Stimulated activated CD4-positive, alpha-beta T cell treated with anti-CD3 and anti-CD28 coated beads, Interleukin-15, amount 100 ng/mL, for 48 hours (primary cell): Measurements from ENCODE around the gene FREM1.

ENCODE experiments used
- DNase-seq, 2 donors: peaks; one replicate each; pipeline ENCODE4 v3.0.0-alpha.2; 2020; ENCODE audit warnings: low read depth in 2 of 2

The FREM1 gene

DNA sequence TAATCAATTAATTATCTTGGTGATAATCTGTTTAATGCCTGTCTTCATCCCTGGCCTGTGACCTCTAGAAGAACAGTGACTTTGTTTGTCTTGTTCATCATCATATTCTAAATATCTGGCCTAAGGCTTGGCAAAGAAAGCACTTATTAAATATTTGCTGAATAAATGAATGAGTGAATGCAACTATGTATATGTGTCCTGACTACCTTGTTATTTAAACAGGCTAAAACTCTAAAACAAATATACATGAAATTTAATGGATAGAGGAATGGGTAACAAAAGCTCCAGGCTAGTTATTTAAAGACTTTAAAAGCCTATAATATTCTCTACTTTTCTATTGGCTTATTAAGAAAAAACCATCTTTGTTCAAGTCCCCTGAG, 96.0 kb downstream of the FREM1 start:
- DNase-seq: no peak

DNA sequence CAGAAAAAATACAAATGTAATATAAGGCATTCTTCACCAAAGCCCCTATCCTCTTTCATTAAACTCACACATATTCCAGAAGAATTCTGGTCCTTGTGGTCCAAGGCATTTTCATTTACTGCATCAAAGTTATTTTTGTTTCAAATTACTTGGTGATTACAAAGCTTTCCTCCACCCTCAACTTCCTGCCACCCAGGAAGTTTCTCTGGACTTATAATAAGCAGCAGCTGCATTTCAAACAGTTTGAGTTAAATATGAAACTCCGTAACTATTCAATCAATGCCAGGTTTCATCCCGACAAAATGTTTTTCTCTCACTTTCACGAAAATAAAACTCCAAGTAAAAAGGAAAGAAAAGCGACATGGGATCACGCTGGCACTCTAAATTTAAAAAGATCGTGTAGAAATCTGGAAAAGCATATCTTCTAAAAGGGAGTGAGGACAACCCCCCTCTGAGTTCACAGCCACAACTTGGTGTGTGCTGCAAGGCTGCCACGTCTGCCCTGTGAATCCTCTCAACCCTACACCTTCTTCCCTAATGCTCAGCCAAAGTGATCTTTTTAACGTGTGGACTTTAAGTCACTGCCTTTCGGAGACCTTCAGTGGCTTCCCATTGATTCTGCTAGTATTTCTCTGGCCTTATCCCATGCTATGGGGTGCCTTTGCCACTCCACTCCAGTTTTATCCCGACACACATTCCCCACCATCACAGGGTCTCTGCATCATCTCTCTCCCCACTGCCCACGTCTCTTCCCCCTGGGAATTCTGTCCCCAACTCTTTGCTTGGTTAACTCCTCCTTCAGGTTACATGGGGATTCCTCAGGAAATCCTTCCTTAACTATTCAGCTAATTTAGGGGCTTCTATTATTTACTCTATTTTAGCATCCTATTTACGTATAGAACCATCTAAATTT, 96.6 kb downstream of the FREM1 start:
- no peak for DNase-seq

DNA sequence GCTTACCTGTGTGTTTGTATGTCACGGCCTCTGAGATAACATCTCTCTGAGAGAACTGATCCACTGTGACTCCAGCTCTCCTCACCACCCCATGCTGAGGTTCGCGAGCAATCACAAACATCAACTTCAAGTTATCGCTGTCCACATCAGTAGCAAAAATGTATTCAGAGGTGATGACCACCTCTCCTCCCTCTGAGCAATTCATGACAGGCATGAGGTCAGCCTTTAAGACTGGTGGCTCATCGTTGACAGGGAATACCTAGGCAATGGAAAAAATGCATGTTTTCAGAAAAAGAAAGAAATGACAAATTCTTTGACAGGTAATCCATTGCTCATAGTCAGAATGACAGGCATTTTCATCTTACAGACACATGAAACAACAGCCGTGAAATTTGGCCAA, 97.4 kb downstream of the FREM1 start:
- no peak for DNase-seq

DNA sequence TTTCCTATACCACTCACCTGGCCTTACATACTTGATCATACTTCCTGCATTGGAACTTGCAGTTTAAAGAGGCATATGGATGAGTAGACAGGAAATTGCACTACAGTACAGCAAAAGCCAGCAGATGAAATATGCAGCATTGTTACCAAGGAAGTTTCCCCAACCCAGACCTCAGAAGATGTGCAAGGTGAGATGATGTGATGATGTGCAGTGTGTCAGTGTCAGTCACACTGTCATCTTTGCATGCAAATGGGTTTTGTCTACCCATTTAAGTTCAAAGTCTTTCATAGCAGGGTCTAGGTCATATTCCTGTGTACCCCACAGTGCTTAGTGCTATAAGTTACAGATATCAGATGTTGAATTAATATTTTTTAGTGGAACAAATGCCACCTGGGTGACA, 98.4 kb downstream of the FREM1 start:
- no peak for DNase-seq

DNA sequence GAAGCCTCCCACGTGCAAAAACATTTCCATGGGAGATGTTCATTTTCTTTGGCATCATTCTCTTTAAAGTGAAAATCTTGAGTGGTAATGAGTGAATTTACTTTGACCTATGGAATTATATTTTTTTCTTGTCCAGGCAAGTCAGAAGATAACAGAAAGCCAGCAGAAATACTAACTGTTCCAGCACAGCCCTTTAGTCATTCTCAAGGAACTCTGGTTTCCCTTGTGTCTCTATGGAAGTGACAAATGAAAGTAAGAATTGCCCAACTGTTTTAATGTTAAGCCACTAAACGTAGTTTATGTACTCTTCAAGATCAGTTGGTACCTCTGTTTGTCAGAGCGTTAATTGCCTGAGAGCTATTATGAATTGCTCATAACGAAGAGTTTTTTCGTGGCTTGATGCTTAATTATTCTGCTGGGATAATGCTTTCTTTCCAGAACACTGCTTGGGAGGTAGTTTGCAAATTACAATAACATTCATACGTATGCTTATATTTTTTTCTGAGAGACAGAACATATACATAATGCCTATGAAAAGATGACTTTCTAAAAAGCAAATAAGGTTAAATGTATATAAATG, 103.2 kb downstream of the FREM1 start:
- DNase-seq: no peak

DNA sequence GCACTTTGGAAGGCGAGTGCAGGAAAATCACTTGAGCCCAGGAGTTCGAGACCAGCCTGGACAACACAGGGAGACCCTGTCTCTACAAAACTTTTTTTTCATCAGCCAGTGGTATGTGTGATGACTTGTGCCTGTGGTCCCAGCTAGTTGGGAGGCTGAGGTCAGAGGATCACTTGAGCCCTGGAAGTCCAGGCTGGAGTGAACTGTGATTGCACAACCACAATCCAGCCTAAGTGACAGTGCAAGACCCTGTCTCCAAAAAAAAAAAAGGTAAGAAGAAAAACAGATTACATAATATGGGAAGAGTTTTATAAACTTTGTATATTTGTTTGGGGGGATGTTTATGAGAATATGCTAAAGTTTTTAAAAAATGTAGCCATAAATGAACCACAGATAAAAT, 111.2 kb downstream of the FREM1 start:
- no peak for DNase-seq

DNA sequence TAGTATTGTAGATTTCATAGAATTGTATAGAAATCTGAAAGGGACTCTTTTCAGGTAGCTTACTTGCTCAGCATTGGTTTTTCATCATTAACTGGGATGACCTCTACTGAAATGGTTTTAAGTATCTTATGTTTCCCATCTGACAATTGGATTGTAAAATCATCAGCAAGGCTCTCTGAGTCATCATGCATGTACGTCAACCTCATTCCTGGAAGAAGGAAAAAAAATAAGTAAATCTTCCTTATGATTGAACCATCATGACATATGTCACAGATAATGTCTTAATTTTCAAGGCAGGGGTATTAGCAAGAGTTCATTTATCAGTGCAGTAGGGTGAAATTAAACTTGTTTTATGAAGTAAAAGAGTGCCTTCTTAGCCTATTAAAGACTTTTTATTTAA, 112.8 kb downstream of the FREM1 start:
- no peak for DNase-seq

DNA sequence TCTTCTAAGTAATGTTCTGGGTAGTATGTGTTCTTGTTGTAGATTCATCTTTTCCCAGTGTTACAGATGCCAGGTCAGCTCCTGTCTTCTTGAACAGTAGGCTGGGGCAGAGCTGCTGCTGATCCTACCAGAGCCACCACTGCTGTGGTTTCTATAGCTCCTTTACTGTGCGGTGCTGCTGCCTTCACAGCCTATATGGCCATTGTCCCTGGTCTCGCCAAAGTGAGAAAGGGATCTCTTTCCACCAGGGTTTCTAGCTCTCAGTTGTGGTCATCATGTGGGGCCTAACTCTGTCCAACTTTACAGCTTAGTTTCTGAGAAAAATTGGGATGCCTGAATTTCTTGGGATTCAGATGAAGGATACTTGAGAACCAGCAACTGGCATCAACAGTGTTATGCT, 116.8 kb downstream of the FREM1 start:
- DNase-seq: no peak

DNA sequence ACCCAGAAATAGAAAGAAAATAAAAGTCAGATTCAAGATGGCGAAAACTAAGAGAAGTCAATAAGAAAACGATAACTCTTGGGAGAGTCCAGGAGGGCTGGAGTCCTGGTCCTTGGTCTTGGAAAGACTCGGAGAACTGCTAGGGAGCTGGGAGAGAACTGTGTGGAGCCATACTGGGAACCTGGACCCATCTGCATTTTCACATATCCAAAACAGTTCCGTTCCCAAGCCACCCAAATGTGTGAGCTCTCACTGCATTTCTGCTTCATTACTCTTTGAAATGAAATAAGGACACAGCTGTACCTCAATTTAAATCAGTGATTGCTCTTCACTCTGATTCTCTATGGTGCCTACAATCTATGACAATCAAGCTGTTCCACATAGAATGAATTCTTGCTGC, 119.6 kb downstream of the FREM1 start:
- DNase-seq: no peak

DNA sequence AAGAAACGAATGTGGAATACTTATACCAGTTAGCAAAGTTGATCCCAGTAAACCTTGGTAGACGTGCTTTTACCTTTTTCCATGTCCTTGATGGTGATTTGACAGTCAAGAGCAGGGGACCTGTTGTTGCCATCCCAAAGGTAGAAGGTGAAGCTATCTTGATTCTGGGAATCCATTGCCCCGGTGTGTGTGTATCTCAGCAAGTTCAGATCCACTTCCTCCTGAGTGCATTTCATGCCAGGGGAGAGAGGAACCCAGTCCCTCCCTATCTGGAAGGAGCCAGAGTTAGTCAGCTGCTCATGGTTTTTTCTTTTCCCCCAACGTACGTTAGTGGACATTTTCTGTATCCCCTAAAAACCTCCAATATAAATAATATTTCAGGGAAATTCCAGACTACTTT, 121.4 kb downstream of the FREM1 start:
- no peak for DNase-seq

DNA sequence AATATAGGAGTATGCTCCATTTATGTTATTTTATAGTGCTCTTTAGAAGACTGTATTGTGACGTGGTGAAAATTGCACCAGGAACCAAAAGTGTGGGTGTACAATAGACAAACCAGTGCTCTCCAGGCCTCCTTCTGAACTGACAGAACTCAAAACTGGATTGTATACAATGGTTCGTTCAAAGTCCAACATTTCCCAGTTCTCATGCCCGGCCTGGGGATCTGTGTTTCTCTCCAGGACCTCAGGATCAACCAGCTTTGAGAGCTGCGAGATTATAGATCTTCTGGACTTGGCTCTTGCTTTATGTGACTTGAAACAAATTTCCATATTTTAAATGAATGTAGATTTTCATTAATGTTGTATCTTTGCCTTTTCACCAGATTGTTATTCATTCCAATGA, 126.9 kb downstream of the FREM1 start:
- no peak for DNase-seq

DNA sequence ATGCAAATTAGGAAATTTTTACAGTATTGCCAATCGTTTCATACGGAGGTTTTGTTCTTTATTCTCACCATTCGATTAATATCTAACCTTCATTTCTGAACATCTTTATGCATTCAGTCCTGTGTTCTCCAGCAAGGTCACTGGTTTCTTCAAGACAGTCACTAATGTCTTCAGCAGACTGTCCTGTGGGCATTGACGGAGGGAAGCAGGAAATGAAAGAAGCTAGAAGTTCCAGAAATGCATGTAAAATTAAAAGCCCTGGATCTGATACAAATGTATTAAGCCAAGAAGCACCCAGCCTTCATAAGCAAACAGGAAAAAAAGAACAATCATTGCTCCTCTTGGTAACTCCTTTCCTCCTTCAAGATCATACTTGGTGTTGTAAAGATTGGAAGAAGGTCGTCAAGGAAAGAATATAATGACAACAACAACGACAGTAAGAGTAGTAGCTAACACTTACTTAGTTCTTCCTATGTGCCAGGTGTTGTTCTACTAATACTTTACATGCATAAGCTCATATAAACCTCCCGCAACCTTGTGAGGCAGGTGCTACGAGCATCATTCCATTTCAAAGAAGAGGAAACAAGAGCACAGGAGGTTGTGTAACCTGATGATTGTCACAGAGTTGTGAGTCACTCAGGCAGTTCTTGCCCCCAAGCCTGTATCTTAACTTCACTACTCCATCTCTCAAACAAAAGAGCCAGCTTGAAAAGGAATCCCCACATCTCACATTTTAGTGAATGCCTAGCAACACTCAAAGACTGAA, 127.8 kb downstream of the FREM1 start:
- DNase-seq: no peak

DNA sequence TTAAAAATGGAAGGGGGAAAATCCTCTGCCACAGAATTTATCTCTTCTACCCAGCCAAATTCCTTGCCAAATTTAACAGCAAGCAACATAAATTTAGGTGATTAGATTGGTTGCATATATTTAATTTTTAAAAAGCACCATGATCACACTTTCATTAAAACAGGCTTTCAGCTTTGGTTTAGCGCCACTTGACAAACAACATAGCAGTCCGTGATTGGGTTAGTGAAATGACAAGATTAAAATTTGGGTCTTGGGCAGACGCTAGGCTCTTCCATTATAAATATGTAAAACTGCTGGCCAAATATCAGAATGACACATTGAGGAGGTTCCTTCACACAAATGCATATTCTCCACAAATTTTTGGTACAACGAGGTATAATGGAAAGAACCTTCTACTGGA, 129.5 kb downstream of the FREM1 start:
- DNase-seq: no peak

DNA sequence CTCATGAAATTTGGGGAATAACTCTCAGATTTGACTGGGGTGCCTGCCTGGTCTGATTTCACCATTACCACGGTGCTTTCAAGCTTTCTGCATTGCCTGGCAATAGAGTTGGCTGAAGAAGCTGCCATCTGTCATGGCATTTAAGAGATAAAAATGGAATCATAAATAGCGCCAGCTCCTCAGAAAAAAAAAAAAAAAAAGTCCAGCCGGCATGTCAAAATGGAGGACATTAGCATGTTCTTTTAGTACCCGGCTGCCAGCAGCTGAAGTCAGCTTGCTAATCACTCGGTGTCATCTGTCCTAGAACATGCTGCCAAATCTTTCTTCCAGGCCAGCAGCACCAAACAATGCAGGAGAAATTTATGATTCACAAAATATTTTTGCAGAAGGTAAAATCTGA, 130.0 kb downstream of the FREM1 start:
- DNase-seq: no peak

DNA sequence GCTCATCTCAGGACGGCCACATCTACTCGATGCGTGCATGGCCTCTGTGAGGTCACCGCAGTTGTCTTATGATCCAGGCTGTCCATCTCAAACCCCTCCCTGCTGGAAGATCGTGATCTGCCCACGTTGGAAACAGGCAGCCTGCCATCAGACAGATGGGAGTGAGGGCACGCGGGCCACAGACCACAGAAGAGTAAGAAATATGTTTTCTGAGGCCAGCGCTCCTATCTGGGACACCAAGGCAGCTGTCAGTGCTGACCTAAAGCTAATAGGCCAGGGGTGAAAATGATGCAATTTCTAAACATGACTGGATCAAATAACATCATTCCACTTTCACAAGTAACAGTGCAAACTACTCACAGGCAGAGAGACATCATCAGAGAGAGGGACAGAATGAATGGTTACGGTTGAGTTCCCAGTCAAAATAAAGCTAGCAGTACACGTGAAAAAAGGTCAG, 130.6 kb downstream of the FREM1 start:
- no peak for DNase-seq

DNA sequence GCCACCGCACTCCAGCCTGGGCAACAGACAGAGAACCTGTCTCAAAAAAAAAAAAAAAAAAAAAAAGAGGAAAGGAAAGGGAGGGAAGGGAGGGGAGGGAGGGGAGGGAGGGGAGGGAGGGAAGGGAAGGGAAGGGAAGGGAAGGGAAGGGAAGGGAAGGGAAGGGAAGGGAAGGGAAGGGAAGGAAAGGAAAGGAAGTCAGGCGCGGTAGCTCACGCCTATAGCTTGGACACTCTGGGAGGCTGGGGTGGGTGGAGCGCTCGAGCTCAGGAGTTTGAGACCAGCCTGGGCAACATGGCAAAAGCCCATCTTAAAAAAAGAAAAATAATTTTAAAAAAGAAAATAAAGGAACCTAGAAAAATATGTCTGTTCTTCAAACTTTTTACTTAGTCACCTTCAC, 131.7 kb downstream of the FREM1 start:
- no peak for DNase-seq

DNA sequence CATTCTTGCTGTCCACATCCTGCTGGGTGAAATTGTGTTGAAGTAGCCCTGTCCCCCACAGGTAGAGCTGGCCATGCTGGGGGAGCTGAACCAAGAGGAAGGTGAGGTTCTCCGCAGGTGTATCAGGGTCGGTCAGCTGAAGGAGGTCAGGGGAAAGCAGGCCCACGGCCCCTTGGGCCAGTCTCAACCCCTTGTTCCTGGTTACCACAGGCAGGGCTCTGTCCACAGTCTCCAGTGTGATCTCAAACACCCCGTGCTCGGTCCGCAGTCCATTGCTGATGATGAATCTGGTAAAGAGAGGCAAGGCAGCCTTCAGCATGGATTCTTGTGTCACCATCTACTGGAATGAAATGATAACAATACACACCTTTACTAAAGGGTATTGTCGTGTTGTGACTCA, 134.3 kb downstream of the FREM1 start:
- no peak for DNase-seq

DNA sequence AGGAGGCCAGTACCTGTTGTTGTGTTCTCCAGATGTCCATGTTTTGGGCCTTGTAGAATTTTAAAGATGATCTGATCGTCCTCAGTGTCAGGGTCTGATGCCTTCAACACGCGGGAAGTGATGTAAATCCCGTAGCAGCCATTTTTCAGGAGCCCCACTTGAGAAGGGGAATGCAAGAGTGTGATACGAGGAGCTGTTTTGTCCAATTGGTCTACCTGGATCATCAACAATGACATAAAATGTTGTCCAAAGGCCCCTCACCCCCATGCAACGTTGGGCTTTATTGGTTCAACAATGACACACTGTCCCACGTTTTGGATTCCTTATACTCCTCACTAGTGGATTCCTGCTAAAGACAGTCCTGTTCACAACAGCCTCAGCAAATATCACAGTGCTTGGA, 139.6 kb downstream of the FREM1 start:
- no peak for DNase-seq

DNA sequence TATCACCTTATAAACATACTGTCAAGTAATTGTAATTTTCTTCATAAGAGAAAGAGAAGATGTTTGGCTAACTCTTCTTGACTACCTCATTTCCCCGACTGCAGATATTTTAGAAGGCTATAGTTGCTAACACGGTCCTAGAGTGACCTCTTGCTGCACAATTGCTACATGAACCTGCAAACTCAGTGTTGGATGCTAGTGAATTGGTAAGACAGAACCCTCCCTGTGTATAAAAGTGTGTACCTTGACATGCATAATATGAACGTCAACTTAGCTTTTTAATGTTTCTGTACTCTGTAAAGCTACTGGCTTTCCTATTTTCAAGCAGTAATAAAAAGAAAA, 141.0 kb downstream of the FREM1 start:
- DNase-seq: no peak

DNA sequence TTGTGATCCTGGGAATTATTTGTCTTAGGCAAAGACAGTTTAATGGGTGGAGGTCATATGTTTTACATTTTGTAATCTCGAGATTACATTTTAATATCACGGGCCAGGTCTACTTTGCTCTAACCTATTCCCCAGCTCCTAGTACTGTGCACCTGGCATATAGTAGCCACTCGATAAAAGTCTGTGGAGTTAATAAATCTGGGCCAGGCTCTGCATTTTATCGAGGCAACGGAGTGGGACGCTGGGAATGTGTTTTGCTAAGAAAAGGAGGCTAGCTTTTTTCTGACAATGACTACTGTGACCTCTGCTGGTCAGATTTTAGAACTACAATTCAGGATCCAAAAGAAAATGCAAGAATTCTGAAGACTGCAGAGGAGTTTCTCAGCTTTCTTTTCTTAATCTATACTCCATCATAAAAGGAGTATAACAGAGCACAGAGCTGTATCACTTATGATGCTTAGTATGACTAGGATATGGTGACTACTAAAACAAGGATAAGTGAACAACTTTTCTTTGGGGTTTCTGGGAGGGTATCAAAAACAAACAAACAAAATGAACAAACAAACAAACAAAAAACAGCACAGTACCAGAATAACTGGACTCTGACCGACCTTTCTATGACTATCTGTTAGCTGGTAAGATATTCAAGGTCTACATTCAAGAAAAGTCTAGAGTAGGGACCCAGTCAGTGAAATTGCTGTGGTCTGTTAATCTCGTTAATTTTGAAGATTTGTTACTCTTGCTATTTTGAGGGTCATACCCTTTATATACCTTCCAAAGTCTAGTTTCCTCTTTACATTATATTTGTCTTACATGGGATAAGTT, 141.6 kb downstream of the FREM1 start:
- no peak for DNase-seq

DNA sequence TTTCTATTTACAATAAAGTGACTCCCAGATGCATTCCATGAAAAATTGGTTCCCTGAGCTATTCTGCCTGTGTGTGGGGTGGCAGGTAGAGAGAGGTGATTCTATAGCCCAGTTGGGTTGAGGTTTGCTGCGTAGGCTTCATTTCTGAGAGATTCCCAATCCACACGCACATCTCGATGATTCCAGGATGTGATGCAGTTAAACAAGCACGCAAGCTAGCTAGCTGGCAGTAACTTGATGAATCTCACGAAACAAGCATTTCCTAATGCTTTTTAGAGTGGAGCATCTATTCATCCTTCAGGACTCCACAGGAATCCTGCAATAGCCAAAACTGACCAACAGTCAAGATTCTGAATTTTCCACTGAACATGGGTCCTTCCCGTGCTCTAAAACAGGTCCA, 143.9 kb downstream of the FREM1 start:
- no peak for DNase-seq

DNA sequence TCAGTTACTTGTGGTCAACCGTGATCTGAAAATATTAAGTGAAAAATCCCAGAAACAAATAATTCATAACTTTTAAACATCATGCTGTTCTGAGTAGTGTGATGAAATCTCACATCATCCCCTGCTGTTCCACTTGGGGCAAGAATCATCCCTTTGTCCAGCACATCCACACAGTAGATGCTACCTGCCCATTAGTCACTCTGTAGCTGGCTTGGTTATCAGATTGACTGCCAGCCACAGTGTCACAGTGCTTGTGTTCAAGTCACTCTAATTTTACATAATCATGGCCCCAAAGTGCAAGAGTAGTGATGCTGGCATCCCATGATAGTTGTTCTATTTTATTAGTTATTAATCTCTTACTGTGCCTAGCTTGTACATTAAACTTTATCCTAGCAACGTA, 148.6 kb downstream of the FREM1 start:
- DNase-seq: no peak
